GM18861 (cell line): ENCODE measurements around the gene SMIM5.

Source experiments
- ATAC-seq: cut with Tn5 transposase; IDR thresholded peaks from one replicate; pipeline ENCODE4 v1.9.1; 2021; ENCODE audit not compliant: unreplicated experiment

The SMIM5 gene

DNA sequence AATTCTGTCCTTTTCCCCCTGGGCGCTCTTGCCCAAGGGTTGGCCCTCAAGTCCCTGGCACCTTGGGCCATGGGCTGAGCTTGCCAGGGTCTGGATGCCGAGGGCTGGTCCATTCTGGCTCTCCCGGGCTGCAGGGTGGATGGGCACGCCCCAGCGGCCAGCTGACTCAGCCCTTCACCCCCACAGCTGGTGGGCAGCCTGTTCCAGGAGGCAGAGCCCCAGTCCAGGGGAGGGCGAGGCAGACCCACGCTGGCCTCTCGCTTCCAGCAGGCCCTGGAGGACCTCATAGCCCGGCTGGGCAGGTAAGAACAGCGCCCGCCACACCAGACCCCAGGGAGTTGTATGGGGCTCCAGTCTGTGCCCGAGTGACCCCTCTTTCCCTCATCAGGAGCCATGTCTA lies 30.6 kb upstream of the SMIM5 start:
- ATAC-seq = no peak

DNA sequence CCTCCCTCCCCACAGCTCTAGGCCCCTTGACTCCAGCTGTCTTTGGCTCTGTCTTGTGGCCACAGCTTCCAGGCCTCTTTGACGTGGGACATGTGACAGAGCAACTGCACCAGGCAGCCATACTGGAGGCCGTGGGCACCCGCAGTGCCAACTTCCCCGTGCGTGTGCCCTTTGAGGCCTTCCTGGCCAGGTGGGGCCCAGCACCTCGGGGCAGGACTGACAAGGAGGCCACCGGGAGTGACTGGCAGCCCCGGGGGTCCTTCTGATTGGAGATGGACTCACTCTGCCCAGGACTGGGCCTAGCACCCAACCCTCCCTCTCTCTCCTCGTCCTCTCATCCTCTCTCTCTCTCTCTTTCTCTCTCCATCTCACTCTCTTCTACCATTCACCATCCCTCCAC lies 30.1 kb upstream of the SMIM5 start:
- ATAC-seq = no peak

- no peak for ATAC-seq
These were observed 29.1 kb upstream of the SMIM5 start for GRCh38 chr17:75604034-75604695.

DNA sequence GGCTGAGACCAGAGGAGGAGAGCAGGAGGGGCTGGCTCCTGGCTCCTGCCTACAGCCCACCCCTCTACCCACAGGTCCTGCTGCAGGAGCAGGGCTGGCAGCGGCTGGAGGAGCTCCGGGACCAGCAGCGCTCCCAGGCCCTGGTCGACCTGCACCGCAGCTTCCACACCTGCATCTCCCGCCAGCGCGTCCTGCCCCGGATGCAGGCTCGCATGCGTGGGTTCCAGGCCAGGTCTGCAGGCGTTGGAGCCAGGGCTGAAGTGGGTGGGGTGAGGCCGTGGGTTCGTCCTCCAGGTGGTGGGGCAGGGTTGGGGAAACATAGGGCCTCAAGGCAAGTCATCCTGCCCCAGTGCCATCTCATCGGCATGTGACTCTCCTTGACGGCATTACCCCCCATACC lies 27.4 kb upstream of the SMIM5 start:
- ATAC-seq = no peak

DNA sequence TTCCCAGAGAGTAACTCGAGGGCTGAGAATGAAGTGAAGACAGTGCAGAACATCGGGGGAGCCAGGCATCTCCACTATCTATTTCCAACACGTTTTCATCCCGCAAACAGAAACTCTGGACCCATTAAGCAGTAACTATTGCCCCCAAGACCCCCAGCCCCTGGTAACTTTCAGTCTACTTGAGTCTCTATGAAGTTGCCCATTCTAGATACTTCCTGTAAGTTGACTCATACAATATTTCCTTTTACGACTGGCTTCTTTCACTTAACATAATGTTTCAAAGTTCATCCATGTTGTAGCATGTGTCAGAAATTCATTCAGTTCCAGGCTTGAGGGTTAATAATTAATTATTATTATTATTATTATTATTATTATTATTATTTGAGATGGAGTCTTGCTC lies 26.1 kb upstream of the SMIM5 start:
- ATAC-seq = no peak

GRCh38 chr17:75610103-75610984 lies 22.9 kb upstream of the SMIM5 start:
- no peak for ATAC-seq

DNA sequence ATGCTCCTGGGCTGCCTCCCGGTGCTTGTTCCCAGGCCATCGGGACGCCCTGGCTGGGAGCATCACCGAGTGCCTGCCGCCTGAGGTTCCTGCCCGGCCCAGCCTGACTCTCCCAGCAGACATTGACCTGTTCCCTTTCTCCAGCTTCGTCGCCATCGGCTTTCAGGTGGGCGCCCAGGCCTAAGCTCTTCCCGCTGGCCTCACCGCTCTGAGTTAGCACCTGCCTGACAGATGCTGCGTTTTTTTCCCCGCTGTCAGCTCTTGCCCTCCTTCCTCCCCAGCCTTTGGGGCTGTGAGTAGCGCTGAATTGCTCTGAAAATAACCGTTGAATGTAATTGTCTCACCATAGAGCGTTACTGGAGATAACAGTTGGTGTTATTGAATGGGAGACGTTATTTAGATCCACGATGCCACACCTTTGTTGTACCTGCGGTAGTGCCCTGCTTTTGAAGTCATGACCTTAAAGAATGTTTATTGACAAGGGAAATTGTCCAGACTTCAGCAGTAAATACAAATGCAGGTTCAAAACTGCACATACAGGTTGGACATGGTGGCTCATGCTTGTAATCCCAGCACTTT lies 21.3 kb upstream of the SMIM5 start:
- no peak for ATAC-seq

GRCh38 chr17:75612906-75613626 lies 20.2 kb upstream of the SMIM5 start:
- ATAC-seq = no peak

DNA sequence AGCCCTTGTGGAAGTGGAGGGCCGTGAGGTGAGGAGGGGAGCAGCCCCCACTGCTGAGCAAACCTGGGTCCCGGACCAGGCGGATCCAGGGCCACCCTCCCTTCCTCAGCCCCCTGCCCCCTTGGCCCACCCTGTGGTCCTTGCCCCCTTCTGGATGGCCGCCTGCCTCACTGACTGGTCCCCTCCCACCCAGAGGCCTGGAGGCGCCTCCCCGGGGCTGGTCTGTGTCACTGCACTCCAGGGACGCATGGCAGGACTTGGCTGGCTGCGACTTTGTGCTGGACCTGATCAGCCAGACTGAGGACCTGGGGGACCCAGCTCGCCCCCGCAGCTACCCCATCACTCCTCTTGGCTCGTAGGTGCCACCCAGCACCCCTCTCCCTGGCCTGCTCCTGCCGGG lies 19.2 kb upstream of the SMIM5 start:
- no peak for ATAC-seq

DNA sequence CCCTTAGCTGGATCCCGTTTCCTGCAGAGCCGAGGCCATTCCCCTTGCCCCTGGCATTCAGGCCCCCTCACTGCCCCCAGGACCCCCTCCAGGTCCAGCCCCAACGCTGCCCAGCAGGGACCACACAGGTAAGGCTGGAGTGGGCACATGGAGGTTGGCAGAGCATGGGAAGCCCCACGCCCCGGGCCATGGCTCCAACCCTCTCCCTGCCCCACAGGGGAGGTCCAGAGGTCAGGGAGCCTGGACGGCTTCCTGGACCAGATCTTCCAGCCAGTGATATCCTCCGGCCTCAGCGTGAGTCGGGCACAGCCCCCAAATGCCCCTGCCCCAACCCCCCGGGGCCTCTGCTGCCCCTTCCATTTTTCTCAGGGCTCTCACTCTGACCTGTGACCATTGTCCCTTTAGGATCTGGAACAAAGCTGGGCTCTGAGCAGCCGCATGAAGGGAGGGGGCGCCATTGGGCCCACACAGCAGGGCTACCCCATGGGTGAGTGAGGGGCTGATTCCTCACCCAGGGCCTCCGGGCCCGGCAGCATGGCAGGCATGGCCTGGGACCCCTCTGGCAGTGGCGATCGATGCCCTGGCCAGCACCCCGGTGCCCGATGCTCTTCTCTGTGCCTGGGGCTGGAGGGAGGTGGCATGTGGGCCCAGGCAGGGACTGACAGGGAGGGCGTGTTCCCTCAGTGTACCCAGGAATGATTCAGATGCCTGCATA lies 18.5 kb upstream of the SMIM5 start:
- ATAC-seq = no peak

DNA sequence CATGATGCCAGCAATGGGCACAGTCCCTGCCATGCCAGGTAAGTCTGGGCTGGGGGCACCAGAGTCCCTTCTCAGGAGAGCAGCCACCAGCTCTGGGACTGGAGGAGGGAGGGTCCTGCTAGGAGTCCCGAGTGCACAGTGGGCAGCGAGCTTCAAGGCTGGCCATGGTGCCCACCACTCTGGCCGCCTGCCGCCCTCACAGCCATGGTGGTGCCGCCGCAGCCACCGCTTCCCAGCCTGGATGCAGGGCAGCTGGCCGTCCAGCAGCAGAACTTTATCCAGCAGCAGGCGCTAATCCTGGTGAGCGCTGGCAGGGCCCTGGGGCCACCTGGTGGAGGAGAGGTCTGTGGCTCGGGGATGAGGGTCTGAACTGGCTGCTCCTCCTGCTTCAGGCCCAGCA lies 17.9 kb upstream of the SMIM5 start:
- no peak for ATAC-seq

GRCh38 chr17:75616521-75617122 lies 16.6 kb upstream of the SMIM5 start:
- no peak for ATAC-seq

- no peak for ATAC-seq
These were observed 16.0 kb upstream of the SMIM5 start for GRCh38 chr17:75617218-75617617.

DNA sequence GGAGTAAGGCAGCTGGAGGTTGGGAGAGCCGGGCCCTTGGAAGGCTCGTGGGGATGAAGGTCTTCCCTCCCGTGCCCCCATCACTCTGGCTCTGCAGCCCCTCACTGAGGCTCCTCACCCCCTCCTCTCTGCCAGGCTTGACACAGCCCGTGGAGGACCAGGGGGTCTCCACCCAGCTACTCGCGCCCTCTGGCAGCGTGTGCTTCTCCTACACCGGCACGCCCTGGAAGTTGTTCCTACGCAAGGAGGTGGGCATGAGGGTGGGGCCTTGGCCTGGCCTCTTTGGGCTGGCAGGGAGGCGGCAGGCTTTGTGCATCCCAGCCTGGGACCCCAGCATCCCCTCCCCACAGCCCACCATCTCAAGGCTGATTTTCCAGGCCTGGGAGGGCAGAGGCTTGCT lies 15.6 kb upstream of the SMIM5 start:
- no peak for ATAC-seq

- ATAC-seq = no peak
These were observed 13.5 kb upstream of the SMIM5 start for GRCh38 chr17:75619506-75620431.

GRCh38 chr17:75621489-75621888 lies 11.7 kb upstream of the SMIM5 start:
- no peak for ATAC-seq

GRCh38 chr17:75622076-75622475 lies 11.2 kb upstream of the SMIM5 start:
- no peak for ATAC-seq

GRCh38 chr17:75622771-75623273 lies 10.4 kb upstream of the SMIM5 start:
- no peak for ATAC-seq

- ATAC-seq = no peak
These were observed 9.8 kb upstream of the SMIM5 start for GRCh38 chr17:75623386-75623785.
